Ovary (tissue), 9 donors: ENCODE data around the gene EVI5. TPM values are rescaled to one million over a fixed set of nuclear protein-coding genes. Genes with fewer than 3 reads are reported as not detected.

Source experiments
- DNase-seq, 5 donors: peaks; one replicate each; pipeline ENCODE4 v3.0.0-alpha.2; 2019 to 2020
- H3K27ac ChIP-seq, 2 donors: fragments of 200-600 bp; one replicate each; pipeline versions ENCODE4 v1.5.1 to v1.8.0; 2019 to 2022
- H3K27me3 ChIP-seq: fragments of 200-600 bp; one replicate; pipeline ENCODE4 v1.8.0; 2022
- H3K36me3 ChIP-seq: fragments of 200-600 bp; sonication (generic); one replicate; pipeline ENCODE4 v1.5.1; 2019
- H3K4me1 ChIP-seq: one replicate; pipeline ENCODE4 v1.8.1; 2013; ENCODE audit warnings: mild to moderate bottlenecking, moderate library complexity; ENCODE audit not compliant: insufficient read depth
- H3K4me3 ChIP-seq: fragments of 200-600 bp; sonication (generic); one replicate; pipeline ENCODE4 v1.5.1; 2017
- H3K9me3 ChIP-seq, 2 donors: fragments of 200-600 bp in 1 of 2; sonication (generic) in 1 of 2; one replicate each; pipeline versions ENCODE4 v1.5.1 to v1.8.1; 2013 to 2019; ENCODE audit warnings: mild to moderate bottlenecking in 1 of 2, moderate library complexity in 1 of 2
- CTCF ChIP-seq, 3 donors: fragments of 450-650 bp in 2 of 3; fragments of 200-600 bp in 1 of 3; IDR thresholded peaks; one replicate each; pipeline versions ENCODE4 v1.5.1 to v1.8.0; 2016 to 2022; ENCODE audit warnings: antibody characterized with exemption in 3 of 3, mild to moderate bottlenecking in 1 of 3
- EP300 ChIP-seq: sonication (generic); formaldehyde crosslinking; IDR thresholded peaks from one replicate; pipeline ENCODE4 v1.6.1; 2017; ENCODE audit warnings: antibody characterized with exemption
- POLR2A ChIP-seq: fragments of 450-650 bp; IDR thresholded peaks from one replicate; pipeline ENCODE4 v1.6.1; 2017; ENCODE audit warnings: antibody characterized with exemption, mild to moderate bottlenecking, moderate library complexity
- WGBS, 3 donors: extraction: QIAGEN DNeasy Blood & Tissue Kit in 1 of 3; methylation state at CpG; one replicate each; pipeline versions ENCODE4 v1.1.5 to v1.1.7; 2013 to 2017; 5-methylcytosine and 5-hydroxymethylcytosine counted together
- intact Hi-C, 4 donors: fragments of 100-400 bp; cut with DNase I; formaldehyde crosslinking; loops; one replicate each; pipeline versions ENCODE4 v1.11.0 to v1.15.1; 2022 to 2023
- polyA plus RNA-seq, 2 donors: library from polyadenylated mRNA; stranded (reverse); fragments of 200-250 nt in 1 of 2; fragments of 350-450 nt in 1 of 2; fragmentation: Illumina TruSeq in 1 of 2; extraction: RNeasy Lipid Tissue Mini Kit (QIAGEN cat#74804) in 1 of 2; gene quantifications; one replicate each; pipeline ENCODE4 v1.2.3, GENCODE V29; 2013 to 2014
- total RNA-seq, 7 donors: library from RNA; depleted of rRNA in 2 of 7; stranded (reverse); fragments of >200 nt in 2 of 7; fragmentation: NEBNext Ultra II Directional in 3 of 7; extraction: Animal tissue kit (Norgen Biotek cat#: 25700) in 3 of 7; gene quantifications; one replicate each; pipeline versions ENCODE4 v1.1.0 to v1.2.4, GENCODE V29; 2016 to 2023
- donor health status: DM: no; HTN: no; CAD: no; lungs with moderate emphysema.
- donor health status: DM: no; HTN: no; CAD: no.
- donor health status: Bipolar disorder and iron deficiency.
- donor health status: DM: yes; HTN: yes; CAD: no.
- donor health status: DM: no; HTN: no; CAD: no.
- donor health status: DM: yes; HTN: yes; CAD: no.

EVI5 gene
- total and polyA plus RNA-seq, 9 donors: 4.4 to 36.7 (median 23.7) TPM

- DNase-seq: no peak
- TF ChIP-seq POLR2A: no peak
- no peak for TF ChIP-seq EP300
- no peak for TF ChIP-seq CTCF (IDR thresholded peaks at IDR 0.05)
- Histone ChIP-seq H3K27ac (no peak overlapping the region), H3K36me3 (no peaks in the 10 kb centered on the region), H3K4me1 (peaks cover 10% of the 10 kb centered on the region), H3K4me3 (no peak overlapping the region), H3K9me3 (no peaks in the 10 kb centered on the region), H3K27me3 (no peaks in the 10 kb centered on the region)
- 90 to 100% (median 96%) methylated on average over 1 of the region's 1 CpG for WGBS, 3 donors
- intact Hi-C loops: loop anchor here in 1 of 4 donors (10.0 kb wide), 1 partner anchor 61 kb away; no protein-coding TSS in a partner anchor
Observed at GRCh38 chr1:92754000-92754718, 30.7 kb downstream of the EVI5 start.

GRCh38 chr1:92752719-92753118 lies 32.2 kb downstream of the EVI5 start:
- no peak for DNase-seq
- TF ChIP-seq EP300 (no peak), CTCF (IDR thresholded peaks at IDR 0.05) (no peak), POLR2A (no peak)
- no peak overlapping the region for H3K4me3 ChIP-seq
- no peaks in the 10 kb centered on the region for H3K27me3 ChIP-seq
- H3K36me3 ChIP-seq: no peaks in the 10 kb centered on the region
- no peaks in the 10 kb centered on the region for H3K9me3 ChIP-seq
- no peak overlapping the region for H3K27ac ChIP-seq
- WGBS, 3 donors: 70 to 71% (median 70%) methylated on average over 3 of the region's 3 CpGs
- H3K4me1 ChIP-seq: peaks cover 10% of the 10 kb centered on the region
- intact Hi-C loops: loop anchor here in 1 of 4 donors (10.0 kb wide), 1 partner anchor 62 kb away; no protein-coding TSS in a partner anchor

GRCh38 chr1:92749024-92749634 lies 35.8 kb downstream of the EVI5 start:
- no peak overlapping the region for H3K27ac ChIP-seq
- H3K4me1 ChIP-seq: no peaks in the 10 kb centered on the region
- H3K9me3 ChIP-seq: no peaks in the 10 kb centered on the region
- H3K36me3 ChIP-seq: no peaks in the 10 kb centered on the region
- no peaks in the 10 kb centered on the region for H3K27me3 ChIP-seq
- TF ChIP-seq CTCF (IDR thresholded peaks at IDR 0.05) (no peak), EP300 (no peak), POLR2A (no peak)
- no peak overlapping the region for H3K4me3 ChIP-seq
- 83 to 94% (median 86%) methylated on average over 1 of the region's 1 CpG for WGBS, 3 donors
- intact Hi-C loops: no loop called here
- DNase-seq: no peak

GRCh38 chr1:92748138-92748537 lies 36.8 kb downstream of the EVI5 start:
- whole genome bisulfite sequencing, 3 donors: 94 to 95% (median 95%) methylated on average over 3 of the region's 3 CpGs
- TF ChIP-seq CTCF (IDR thresholded peaks at IDR 0.05): no peak
- no peak for TF ChIP-seq POLR2A
- no peak for TF ChIP-seq EP300
- Histone ChIP-seq H3K27me3 (no peaks in the 10 kb centered on the region), H3K4me3 (no peak overlapping the region), H3K36me3 (no peaks in the 10 kb centered on the region), H3K4me1 (no peaks in the 10 kb centered on the region), H3K9me3 (no peaks in the 10 kb centered on the region), H3K27ac (no peak overlapping the region)
- intact Hi-C loops: no loop called here
- no peak for DNase-seq
